Heart right ventricle (tissue), 16 donors: ENCODE results near the gene COASY. TPM values are rescaled to one million over a fixed set of nuclear protein-coding genes. Genes with fewer than 3 reads are reported as not detected.
"Not testable (repeated sequence)": the region's sequence is repeated elsewhere in the genome, so short reads cannot be mapped to it uniquely, and the experiment has no call there.

Source experiments
- ATAC-seq, 8 donors: fragments of 200-7000 bp; cut with Tn5 transposase; one replicate each; pipeline ENCODE4 v1.9.1; 2020; ENCODE audit warnings: mild to moderate bottlenecking in 8 of 8, moderate library complexity in 8 of 8, moderate number of reproducible peaks in 1 of 8
- DNase-seq, 2 donors: peaks; one replicate each; pipeline ENCODE4 v3.0.0-alpha.2; 2020
- H3K27ac ChIP-seq, 10 donors: fragments of 200-600 bp; sonication (generic) in 2 of 10; one replicate each; pipeline versions ENCODE4 v1.5.0 to v1.8.0; 2020 to 2022; ENCODE audit warnings: mild to moderate bottlenecking in 3 of 10
- H3K27me3 ChIP-seq, 7 donors: fragments of 200-600 bp; one replicate each; pipeline ENCODE4 v1.8.0; 2021 to 2022; ENCODE audit warnings: mild to moderate bottlenecking in 2 of 7
- H3K36me3 ChIP-seq, 9 donors: fragments of 200-600 bp; sonication (generic) in 1 of 9; one replicate each; pipeline versions ENCODE4 v1.5.0 to v1.8.0; 2020 to 2022; ENCODE audit warnings: mild to moderate bottlenecking in 2 of 9
- H3K4me1 ChIP-seq, 9 donors: fragments of 200-600 bp; sonication (generic) in 1 of 9; one replicate each; pipeline versions ENCODE4 v1.5.0 to v1.8.0; 2020 to 2022; ENCODE audit warnings: mild to moderate bottlenecking in 4 of 9
- H3K4me3 ChIP-seq, 10 donors: fragments of 200-600 bp; sonication (generic) in 2 of 10; one replicate each; pipeline versions ENCODE4 v1.5.0 to v1.8.0; 2020 to 2022; ENCODE audit warnings: mild to moderate bottlenecking in 7 of 10, moderate library complexity in 2 of 10
- H3K9me3 ChIP-seq, 11 donors: fragments of 200-600 bp in 10 of 11; sonication (generic) in 2 of 11; one replicate each; pipeline versions ENCODE4 v1.5.0 to v1.8.0; 2013 to 2022; ENCODE audit warnings: mild to moderate bottlenecking in 2 of 11, control low read depth in 1 of 11, moderate library complexity in 1 of 11
- CTCF ChIP-seq, 9 donors: fragments of 200-600 bp; sonication (generic) in 2 of 9; IDR thresholded peaks; one replicate each; pipeline versions ENCODE4 v1.5.0 to v1.8.0; 2021 to 2022; ENCODE audit warnings: antibody characterized with exemption in 9 of 9, mild to moderate bottlenecking in 5 of 9, moderate library complexity in 1 of 9
- WGBS, 2 donors: extraction: QIAGEN DNeasy Blood & Tissue Kit; methylation state at CpG; one replicate each; pipeline ENCODE4 v1.1.7; 2013; ENCODE audit warnings: inconsistent platforms in 1 of 2; 5-methylcytosine and 5-hydroxymethylcytosine counted together
- intact Hi-C, 10 donors: fragments of 100-400 bp; cut with DNase I; formaldehyde crosslinking; loops; one replicate each; pipeline versions ENCODE4 v1.11.1 to v1.14.2; 2022
- polyA plus RNA-seq, 2 donors: library from polyadenylated mRNA; stranded (reverse); fragments of 200-250 nt; gene quantifications; one replicate each; pipeline ENCODE4 v1.2.3, GENCODE V29; 2013
- total RNA-seq, 10 donors: library from RNA; stranded (reverse); fragmentation: NEBNext Ultra II Directional in 3 of 10; extraction: Animal tissue kit (Norgen Biotek cat#: 25700) in 3 of 10; gene quantifications; one replicate each; pipeline versions ENCODE4 v1.2.1 to v1.2.4, GENCODE V29; 2021 to 2023
- donor health status: Arrhythmogenic right ventricular cardiomyopathy.
- donor health status: ischemic (EF 13 %, LVEDD 7.1; RV severe dilation, severe dysfunction).
- donor health status: healthy with polysubstance abuse.
- donor health status: DM: no; HTN: yes; CAD: no.
- donor health status: DM: no; HTN: no; CAD: no.
- donor health status: ischemic (EF 25% LVEDD 6.9; RV normal size, moderate dysfunction).
- donor health status: ischemic (EF 25% LVEDD 5.7; RV mildly dilated, moderate dysfunction).
- donor health status: healthy.
- donor health status: DM: yes; HTN: yes; CAD: no.
- donor health status: Ischemic cardiomyopathy.
- donor health status: ischemic (EF 35%, LVEDD 5.7; RV mildly dilated, moderate dysfunction).
- donor health status: nonischemic (EF 11% LVEDD 7.7; RV severe dilation, severe dysfunction).
- donor health status: DM: yes; HTN: yes; CAD: no.
- donor health status: PGD.
- donor health status: ischemic (EF 29% LVEDD 5.4; RV normal size, mild dysfunction).
- donor health status: nonischemic (EF 23%, LVEDD 6.1; RV moderate dilation, normal function).

COASY gene
- total and polyA plus RNA-seq, 12 donors, result 29.7 to 56.9 (median 34.5) TPM

DNA sequence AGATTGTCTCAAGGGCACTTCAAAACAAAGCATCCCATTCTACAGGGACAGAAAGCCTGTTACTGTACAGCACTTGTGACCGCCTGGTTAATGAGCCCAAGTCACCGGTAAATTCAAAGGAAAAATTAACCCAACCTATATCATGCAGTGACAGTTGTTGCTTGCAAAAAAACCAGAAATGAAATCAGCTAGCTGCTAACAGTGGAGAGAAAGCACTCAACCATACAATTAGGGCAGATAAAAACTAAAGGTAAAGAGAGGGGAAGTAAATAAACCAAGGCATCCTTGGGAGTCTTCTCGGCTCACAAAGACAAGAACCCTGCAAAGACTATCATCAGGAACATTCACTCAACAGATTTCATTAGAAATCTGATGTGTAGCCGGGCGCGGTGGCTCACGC is 41.4 kb downstream of the COASY start:
- DNase-seq (no peak), ATAC-seq (no peak)
- H3K27me3 ChIP-seq, result no peaks in the 10 kb centered on the region
- 88 to 90% methylated on average over 7 of the region's 7 CpGs for WGBS, 2 donors
- H3K4me3 ChIP-seq, result no peak overlapping the region
- no peak for TF ChIP-seq CTCF (IDR thresholded peaks at IDR 0.05)
- H3K9me3 ChIP-seq, result no peaks in the 10 kb centered on the region
- peaks cover 7 to 57% (median 48%) of the 10 kb centered on the region in 9 donors for H3K4me1 ChIP-seq
- H3K36me3 ChIP-seq, result peaks cover 0 to 32% (median 0%) of the 10 kb centered on the region in 9 donors
- H3K27ac ChIP-seq, result no peak overlapping the region
- intact Hi-C loops, result loop anchor here in 1 of 10 donors (10.0 kb wide), 1 partner anchor 191 kb away; the partner anchor contains the start of genes CNTD1 and COA3

GRCh38 chr17:42607769-42608168 is 45.8 kb downstream of the COASY start:
- 33 to 44% methylated on average over 3 of the region's 3 CpGs for WGBS, 2 donors
- no peak for DNase-seq
- H3K27me3 ChIP-seq, result no peaks in the 10 kb centered on the region
- H3K4me3 ChIP-seq, result peak overlapping the region in 9 of 10 donors; percentile 60 to 97 (median 81)
- peaks cover 0 to 43% (median under 1%) of the 10 kb centered on the region in 9 donors for H3K36me3 ChIP-seq
- H3K4me1 ChIP-seq, result peaks cover 6 to 59% (median 47%) of the 10 kb centered on the region in 9 donors
- H3K9me3 ChIP-seq, result no peaks in the 10 kb centered on the region
- ATAC-seq, result no peak
- intact Hi-C loops, result loop anchor here in 5 of 10 donors (2.0 to 10.0 kb wide), 4 partner anchors 50 to 187 kb away; partner anchors contain the start of genes PLEKHH3 (in 3 of the 5), TUBG2 (in 2 of the 5), CNTD1 (in 1 of the 5) and COA3 (in 1 of the 5)
- peak overlapping the region in 4 of 10 donors; percentile 90 to 96 (median 94) for H3K27ac ChIP-seq
- TF ChIP-seq CTCF (IDR thresholded peaks at IDR 0.05), result no peak

DNA sequence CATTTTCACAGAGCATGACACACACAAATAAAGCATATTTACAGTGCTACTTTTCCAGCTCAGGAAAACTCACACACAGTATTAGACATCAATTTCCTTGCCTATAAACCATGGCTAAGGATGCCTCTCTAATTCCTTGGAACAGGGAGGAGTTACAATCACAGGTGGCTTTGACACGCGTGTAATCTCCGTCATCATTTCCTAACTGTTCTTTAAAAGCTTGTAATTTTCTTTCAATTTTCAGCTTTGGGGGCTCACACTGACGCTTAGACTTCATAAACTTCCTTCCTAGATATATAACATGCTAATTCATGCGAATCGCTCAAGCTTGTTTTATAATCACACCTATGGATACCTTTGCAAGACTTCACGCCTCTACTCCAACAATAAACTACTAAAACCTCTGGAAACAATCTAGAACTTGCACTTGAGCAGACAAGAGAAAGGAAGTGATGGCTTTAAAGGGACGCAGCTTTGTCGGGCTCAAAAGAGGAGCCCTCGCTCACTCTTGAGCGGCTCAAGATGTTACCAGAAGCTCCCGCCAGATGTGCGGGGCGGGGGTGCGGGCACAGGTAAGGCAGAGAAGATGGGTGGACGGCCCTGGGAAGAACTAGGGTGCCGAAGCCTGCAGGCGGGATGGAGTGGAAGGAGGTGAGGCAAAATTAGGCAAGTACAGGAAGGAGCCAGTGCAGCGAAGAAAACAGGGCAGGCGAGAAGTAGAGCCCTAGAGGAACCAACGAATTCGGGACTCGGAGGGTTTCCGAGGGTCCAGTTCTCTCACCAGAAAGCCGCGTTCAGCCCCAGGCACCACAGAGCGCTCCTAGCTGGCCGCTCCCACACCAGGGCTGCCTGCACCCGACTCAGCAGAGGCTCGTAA is 46.6 kb downstream of the COASY start:
- no peak for TF ChIP-seq CTCF (IDR thresholded peaks at IDR 0.05)
- intact Hi-C loops, result loop anchor here in 5 of 10 donors (2.0 to 10.0 kb wide), 4 partner anchors 49 to 186 kb away; partner anchors contain the start of genes PLEKHH3 (in 3 of the 5), TUBG2 (in 2 of the 5), CNTD1 (in 1 of the 5) and COA3 (in 1 of the 5)
- WGBS, 2 donors, result 0 to 1% methylated on average over 30 of the region's 30 CpGs
- H3K27me3 ChIP-seq, result no peaks in the 10 kb centered on the region
- H3K27ac ChIP-seq, result peak overlapping the region; percentile 65 to 96 (median 91)
- H3K9me3 ChIP-seq, result no peaks in the 10 kb centered on the region
- peaks cover 6 to 56% (median 47%) of the 10 kb centered on the region in 9 donors for H3K4me1 ChIP-seq
- ATAC-seq (peak; percentile 48 to 82 (median 65)), DNase-seq (no peak)
- H3K4me3 ChIP-seq, result peak overlapping the region; percentile 60 to 97 (median 80)
- H3K36me3 ChIP-seq, result peaks cover 0 to 43% (median 5%) of the 10 kb centered on the region in 9 donors

- H3K4me1 ChIP-seq, result peaks cover 6 to 54% (median 44%) of the 10 kb centered on the region in 9 donors
- no peaks in the 10 kb centered on the region for H3K9me3 ChIP-seq
- H3K4me3 ChIP-seq, result peak within 1 kb of the TSS; percentile 60 to 97 (median 80)
- peak; percentile 98 to 99 for DNase-seq
- peaks cover 0 to 45% (median 10%) of the 10 kb centered on the region in 9 donors for H3K36me3 ChIP-seq
- 0 to 1% methylated on average over 66 of the region's 66 CpGs for WGBS, 2 donors
- H3K27ac ChIP-seq, result peak within 1 kb of the TSS; percentile 65 to 96 (median 91)
- no peaks in the 10 kb centered on the region for H3K27me3 ChIP-seq
- intact Hi-C loops, result loop anchor here in 5 of 10 donors (2.0 to 10.0 kb wide), 4 partner anchors 48 to 186 kb away; partner anchors contain the start of genes PLEKHH3 (in 3 of the 5), TUBG2 (in 2 of the 5), CNTD1 (in 1 of the 5) and COA3 (in 1 of the 5)
- peak; percentile 96 to 99 (median 98) for ATAC-seq
- TF ChIP-seq CTCF (IDR thresholded peaks at IDR 0.05), result peak in 7 of 9 donors; percentile 21 to 67 (median 35)
These were observed 47.4 kb downstream of the COASY start, which contains the start of the genes RETREG3 and TUBG1 for GRCh38 chr17:42609182-42609813. TSS of gene RETREG3 (minus strand) at chr17:42609374. CDS start at chr17:42609324, 50 bp downstream. TSS of gene TUBG1 (plus strand) at chr17:42609683. CDS start at chr17:42609738, 55 bp downstream.

DNA sequence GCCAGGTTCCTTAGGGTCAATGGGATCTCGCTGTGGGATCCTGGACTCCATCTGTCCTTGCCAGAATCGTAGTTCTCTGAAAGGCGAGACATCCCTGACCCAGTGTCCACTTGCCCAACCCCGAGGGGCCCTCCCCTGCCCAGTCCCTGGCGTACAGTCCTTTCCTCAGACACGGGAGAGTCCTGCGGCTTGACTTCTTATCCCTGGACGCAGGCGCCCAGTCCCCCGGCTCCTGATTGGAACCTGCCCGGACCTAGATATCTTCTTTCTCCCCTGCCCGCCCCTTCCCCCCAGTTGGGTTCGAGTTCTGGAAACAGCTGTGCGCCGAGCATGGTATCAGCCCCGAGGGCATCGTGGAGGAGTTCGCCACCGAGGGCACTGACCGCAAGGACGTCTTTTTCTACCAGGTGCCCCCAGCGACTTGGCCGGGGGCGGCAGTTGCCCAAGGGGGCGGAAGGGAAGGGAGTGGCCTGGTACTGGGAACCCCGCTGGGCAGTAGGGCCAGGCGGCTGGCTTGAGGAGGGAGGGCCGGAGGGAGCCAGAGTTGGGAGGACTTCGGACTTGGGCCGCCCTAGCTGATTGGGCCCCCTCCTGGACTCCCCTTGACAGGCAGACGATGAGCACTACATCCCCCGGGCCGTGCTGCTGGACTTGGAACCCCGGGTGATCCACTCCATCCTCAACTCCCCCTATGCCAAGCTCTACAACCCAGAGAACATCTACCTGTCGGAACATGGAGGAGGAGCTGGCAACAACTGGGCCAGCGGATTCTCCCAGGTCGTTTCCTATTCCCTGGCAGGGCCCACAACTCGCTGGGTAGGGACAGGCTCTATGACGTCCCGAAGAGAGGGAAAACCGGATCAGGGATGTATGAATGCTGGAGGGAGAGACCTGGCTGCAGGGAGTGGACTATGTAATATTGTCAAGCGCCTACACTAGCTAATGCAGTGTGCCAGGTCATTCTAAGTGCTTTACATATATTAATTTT is 48.2 kb downstream of the COASY start:
- peak overlapping the region; percentile 26 to 95 (median 87) for H3K27ac ChIP-seq
- DNase-seq (peak in 1 of 2 donors; percentile 31), ATAC-seq (peak; percentile 7 to 61 (median 23))
- WGBS, 2 donors, result 10 to 15% methylated on average over 34 to 35 of the region's 42 CpGs
- H3K4me3 ChIP-seq, result peak overlapping the region; percentile 52 to 97 (median 78)
- H3K27me3 ChIP-seq, H3K9me3 ChIP-seq: not testable (repeated sequence)
- intact Hi-C loops, result loop anchor here in 8 of 10 donors (2.0 to 10.0 kb wide), 6 partner anchors 47 to 185 kb away; partner anchors contain the start of genes PLEKHH3 (in 3 of the 8), TUBG2 (in 2 of the 8), CCR10 (in 1 of the 8) and CNTD1 (in 1 of the 8)
- peaks cover 0 to 47% (median 17%) of the 10 kb centered on the region in 9 donors for H3K36me3 ChIP-seq
- peaks cover 6 to 46% (median 39%) of the 10 kb centered on the region in 9 donors for H3K4me1 ChIP-seq
